GM03348 (cell line): ENCODE measurements around the gene FAM120A.

Experiments
- DNase-seq: peaks from one replicate; pipeline ENCODE4 v3.0.0; 2012; ENCODE audit warnings: low spot score

Gene FAM120A

GRCh38 chr9:93470391-93470790, 18.9 kb downstream of the FAM120A start:
- DNase-seq, result no peak

GRCh38 chr9:93471124-93471523, 19.6 kb downstream of the FAM120A start:
- DNase-seq, result peak; percentile 24

- DNase-seq, result peak; percentile 57
These were observed 21.9 kb downstream of the FAM120A start for GRCh38 chr9:93473411-93473810.

GRCh38 chr9:93475108-93475507, 23.6 kb downstream of the FAM120A start:
- no peak for DNase-seq

GRCh38 chr9:93475856-93476255, 24.4 kb downstream of the FAM120A start:
- no peak for DNase-seq

DNA sequence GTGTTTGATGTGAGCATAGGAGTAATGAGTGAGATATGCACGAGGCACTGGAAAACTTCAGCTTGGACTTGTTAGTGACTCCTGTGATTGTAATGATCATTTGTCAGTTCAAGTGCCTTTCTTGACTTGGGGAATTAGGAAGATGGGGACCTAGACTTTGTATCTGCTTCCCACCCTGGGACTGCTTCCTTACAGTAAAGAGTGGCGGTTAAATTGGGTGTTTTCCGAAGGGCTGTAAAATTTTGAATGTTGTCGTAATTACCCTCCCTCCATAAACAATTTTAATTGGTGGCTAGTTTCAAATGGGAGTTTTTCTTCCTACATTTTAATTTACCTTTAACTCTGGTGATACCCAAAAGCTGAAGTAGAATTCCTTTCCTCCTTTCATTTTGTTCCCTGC, 25.4 kb downstream of the FAM120A start:
- DNase-seq, result no peak

GRCh38 chr9:93477397-93477796, 25.9 kb downstream of the FAM120A start:
- DNase-seq, result no peak

- DNase-seq, result peak; percentile 69
These were observed 28.2 kb downstream of the FAM120A start for GRCh38 chr9:93479726-93480125.

GRCh38 chr9:93480262-93480661, 28.8 kb downstream of the FAM120A start:
- no peak for DNase-seq

- DNase-seq, result no peak
These were observed 29.3 kb downstream of the FAM120A start for GRCh38 chr9:93480728-93481324.

DNA sequence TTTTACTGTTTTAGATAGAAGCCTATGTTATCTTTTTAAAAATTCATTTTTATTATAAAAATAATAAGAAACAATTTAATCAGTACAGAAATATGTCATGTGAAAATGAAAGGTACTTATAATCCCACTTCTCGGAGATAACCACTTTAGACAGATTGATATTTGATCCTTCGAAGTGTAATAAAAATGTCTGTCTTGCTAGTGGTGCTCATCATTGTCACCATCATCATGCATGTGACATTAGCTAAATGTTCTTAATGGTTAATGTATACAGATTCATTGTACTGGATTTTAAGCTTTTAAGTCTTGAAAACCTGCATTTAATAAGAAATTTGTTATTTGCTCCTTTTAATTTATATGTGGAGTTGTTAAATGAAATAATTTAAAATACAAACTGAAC, 32.0 kb downstream of the FAM120A start:
- DNase-seq, result no peak

DNA sequence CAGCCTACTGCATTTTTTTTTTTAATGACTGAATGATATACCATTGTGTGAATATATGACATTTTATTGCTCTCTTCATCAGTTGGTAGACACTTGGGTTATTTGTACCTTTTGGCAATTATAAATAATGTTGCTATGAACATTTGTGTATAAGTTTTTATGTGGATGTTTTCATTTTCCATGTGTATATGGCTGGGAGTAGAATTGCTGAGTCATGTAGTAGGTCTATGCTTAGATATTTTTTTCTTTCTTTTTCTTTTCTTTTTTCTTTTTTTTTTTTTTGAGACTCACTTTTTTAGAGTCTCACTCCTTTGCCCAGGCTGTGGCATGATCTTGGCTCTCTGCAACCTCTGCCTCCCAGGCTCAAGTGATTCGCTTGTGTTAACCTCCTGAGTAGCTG, 34.8 kb downstream of the FAM120A start:
- no peak for DNase-seq

GRCh38 chr9:93488244-93488643, 36.8 kb downstream of the FAM120A start:
- DNase-seq, result no peak

DNA sequence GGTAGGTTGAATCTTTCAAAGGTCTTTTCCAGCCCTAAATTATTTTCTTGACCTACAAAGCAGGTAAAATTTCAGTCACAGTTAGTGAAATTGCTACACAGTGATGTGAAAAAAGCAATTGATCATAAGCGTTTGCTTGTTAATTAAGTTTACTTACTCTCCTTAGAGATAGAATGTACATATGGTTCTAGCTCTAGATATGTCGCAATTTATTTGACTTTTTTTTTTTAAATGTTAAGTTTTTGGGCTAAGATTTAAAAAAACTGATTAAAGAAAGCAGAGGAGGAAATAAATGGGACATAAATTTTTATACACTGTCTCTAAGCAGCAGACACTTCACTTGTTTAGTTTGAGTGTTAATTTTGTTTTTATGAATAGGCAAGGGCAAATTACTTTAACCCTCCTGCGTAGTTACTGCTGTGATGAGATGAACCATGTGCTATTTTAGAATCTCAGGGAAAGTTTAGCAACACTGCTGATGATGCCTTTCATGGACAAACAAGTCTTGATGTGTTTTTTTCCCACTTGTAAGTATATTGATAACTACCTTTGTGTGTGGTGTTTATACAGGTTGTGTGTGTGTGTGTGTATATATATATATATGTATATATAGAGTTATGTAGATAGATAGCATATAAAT, 40.2 kb downstream of the FAM120A start:
- no peak for DNase-seq

DNA sequence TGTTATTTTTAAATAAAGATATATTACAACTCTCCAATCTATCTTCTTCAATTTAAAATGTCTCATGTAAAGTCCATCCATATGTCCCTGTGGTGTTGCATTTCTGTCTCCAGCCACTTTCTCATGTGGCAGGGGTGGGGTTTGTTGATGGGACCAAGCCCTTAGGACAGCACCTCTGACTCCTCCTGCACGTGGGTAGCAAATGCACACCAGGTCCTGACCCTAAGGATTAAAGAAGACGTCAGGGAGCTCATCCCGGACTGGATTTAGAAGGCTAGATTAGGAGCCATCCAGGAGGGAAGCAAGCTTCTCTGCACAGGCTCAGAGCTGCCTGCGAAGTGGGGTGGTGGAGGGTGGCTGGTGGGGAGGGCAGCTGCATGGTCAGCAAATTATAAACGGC, 40.8 kb downstream of the FAM120A start:
- no peak for DNase-seq

GRCh38 chr9:93493949-93494348, 42.5 kb downstream of the FAM120A start:
- DNase-seq, result no peak

DNA sequence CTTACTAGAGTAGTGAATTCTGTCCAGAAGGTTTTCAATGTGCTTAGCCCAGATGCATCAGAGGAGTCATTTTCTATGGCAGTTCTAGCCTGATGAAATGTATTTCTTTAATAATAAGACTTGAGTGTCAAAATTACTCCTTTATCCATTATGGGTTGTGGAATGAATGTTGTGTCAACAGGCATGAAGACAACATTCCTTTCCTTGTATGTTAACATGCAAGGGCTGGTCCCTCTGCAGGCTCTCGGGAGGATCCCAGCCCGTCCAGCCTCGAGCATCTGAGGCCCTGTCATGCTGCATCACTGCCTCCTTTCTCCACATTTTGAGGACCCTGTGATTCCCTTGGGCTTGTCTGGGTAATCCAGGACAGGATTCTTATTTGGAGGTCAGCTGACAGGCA, 44.8 kb downstream of the FAM120A start:
- DNase-seq, result no peak

DNA sequence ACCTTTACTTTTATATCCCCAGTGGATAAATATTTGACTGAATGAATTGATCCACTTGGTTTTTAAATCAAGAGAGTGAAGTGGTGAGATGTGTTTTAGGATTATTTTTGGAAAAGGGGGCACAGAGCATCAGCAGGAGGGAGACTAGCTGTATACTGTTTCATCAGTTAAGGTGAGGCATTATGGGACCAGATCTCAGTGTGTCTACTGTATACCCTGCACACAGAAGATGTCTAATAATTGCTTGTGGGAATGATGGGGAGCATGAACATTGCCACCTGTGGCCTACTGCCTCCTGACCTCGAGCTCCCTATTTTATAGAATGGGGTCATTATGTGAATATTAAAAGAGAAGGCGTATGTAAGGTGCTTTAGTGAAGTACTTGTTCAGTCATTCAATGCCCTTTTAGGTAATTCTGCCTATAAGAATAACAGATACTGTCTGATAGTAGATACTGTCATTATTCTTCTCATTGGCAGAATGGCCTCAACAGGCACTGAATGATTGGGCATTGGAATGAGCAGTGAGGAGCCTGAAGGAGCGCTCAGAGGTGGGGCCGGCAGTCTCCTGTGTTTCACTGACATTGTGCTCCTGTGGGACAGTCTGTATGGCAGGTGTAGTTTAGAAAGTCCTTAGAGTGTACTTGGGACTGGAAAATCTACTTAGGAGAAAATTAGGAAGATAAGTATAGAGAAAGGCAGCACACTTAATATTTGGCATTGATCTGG, 49.2 kb downstream of the FAM120A start:
- no peak for DNase-seq

GRCh38 chr9:93501406-93501805, 49.9 kb downstream of the FAM120A start:
- peak; percentile 29 for DNase-seq

GRCh38 chr9:93503381-93503780, 51.9 kb downstream of the FAM120A start:
- no peak for DNase-seq

GRCh38 chr9:93505541-93506132, 54.2 kb downstream of the FAM120A start:
- DNase-seq, result no peak

DNA sequence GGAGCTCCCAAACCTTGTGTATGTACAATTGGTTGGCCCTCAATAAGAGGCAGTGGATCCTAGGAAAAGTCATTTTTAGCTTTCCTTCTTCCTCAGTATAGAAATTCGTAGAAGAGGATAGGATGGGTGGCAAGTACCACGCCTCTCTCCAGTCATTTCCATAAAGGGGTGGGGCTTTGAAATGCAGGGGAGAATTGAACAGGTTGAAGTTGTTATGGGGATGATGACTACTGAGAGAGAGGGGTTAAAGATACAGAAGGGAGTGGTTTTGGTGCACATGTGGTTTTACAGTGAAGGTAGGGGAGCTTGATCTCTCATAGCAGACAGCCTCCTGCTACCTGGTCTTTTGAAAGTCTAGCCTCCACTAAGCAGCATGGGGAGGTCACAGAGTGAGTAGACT, 56.3 kb downstream of the FAM120A start:
- no peak for DNase-seq

- no peak for DNase-seq
These were observed 56.7 kb downstream of the FAM120A start for GRCh38 chr9:93508207-93508606.
